ENCODE results near the gene SYNJ2.

- TF ChIP-seq CTCF (IDR thresholded peaks at IDR 0.05) (no peak), POLR2A (IDR thresholded peaks at IDR 0.05) (no peak)
These were observed 161.1 kb downstream of the SYNJ2 start for GRCh38 chr6:158142789-158143188.

All from heart left ventricle (tissue), 13 donors.